PFSK-1 (cell line): ENCODE results near the gene MIER3.

Source experiments
- FOXP2 ChIP-seq: optimal IDR thresholded peaks from 2 replicates; pipeline ENCODE3; 2011; ENCODE audit warnings: borderline replicate concordance, control low read depth, inconsistent platforms; ENCODE audit not compliant: insufficient read depth; ENCODE audit errors: extremely low read length, extremely low read depth
- POLR2AphosphoS5 ChIP-seq: IDR thresholded peaks from 2 replicates; pipeline ENCODE4 v1.6.1; 2012; ENCODE audit warnings: low read depth, mild to moderate bottlenecking, control low read depth, low read length, moderate library complexity
- REST ChIP-seq, 2 experiments: IDR thresholded peaks; 2 replicates each; pipeline versions ENCODE4 v1.6.1 to v1.8.0; 2011 to 2012; ENCODE audit warnings: low read depth in 2 of 2, low read length in 2 of 2, control low read depth in 1 of 2, inconsistent platforms in 1 of 2, mild to moderate bottlenecking in 1 of 2, moderate library complexity in 1 of 2; ENCODE audit not compliant: insufficient read depth in 1 of 2
- SIN3A ChIP-seq: IDR thresholded peaks from 2 replicates; pipeline ENCODE4 v1.6.1; 2012; ENCODE audit warnings: mild to moderate bottlenecking, low read length, moderate library complexity, borderline replicate concordance; ENCODE audit not compliant: insufficient read depth
- TAF1 ChIP-seq: IDR thresholded peaks from 2 replicates; pipeline ENCODE4 v1.6.1; 2012; ENCODE audit warnings: low read length, control low read depth, borderline replicate concordance; ENCODE audit not compliant: insufficient read depth

MIER3 gene

GRCh38 chr5:56918054-56918453 is 33.9 kb downstream of the MIER3 start:
- TF ChIP-seq REST (IDR thresholded peaks at IDR 0.05; ENCODE audit: insufficient read depth in 1 of 2, low read depth in 2 of 2, low read length in 2 of 2) (no peak), POLR2AphosphoS5 (no peak), TAF1 (no peak), SIN3A (no peak), FOXP2 (no peak)

GRCh38 chr5:56917534-56917933 is 34.4 kb downstream of the MIER3 start:
- TF ChIP-seq POLR2AphosphoS5 (no peak), SIN3A (no peak), REST (IDR thresholded peaks at IDR 0.05; ENCODE audit: insufficient read depth in 1 of 2, low read depth in 2 of 2, low read length in 2 of 2) (no peak), TAF1 (no peak)

- TF ChIP-seq TAF1 (no peak), SIN3A (no peak), FOXP2 (no peak), POLR2AphosphoS5 (no peak), REST (IDR thresholded peaks at IDR 0.05; ENCODE audit: insufficient read depth in 1 of 2, low read depth in 2 of 2, low read length in 2 of 2) (no peak)
Measured at GRCh38 chr5:56914678-56915077, 37.2 kb downstream of the MIER3 start.

GRCh38 chr5:56913766-56914165 is 38.2 kb downstream of the MIER3 start:
- no peak for TF ChIP-seq SIN3A
- TF ChIP-seq POLR2AphosphoS5: no peak
- TF ChIP-seq FOXP2: no peak
- TF ChIP-seq TAF1: no peak
- TF ChIP-seq REST (IDR thresholded peaks at IDR 0.05; ENCODE audit: insufficient read depth in 1 of 2, low read depth in 2 of 2, low read length in 2 of 2): no peak

GRCh38 chr5:56910210-56910965 is 41.5 kb downstream of the MIER3 start:
- TF ChIP-seq POLR2AphosphoS5 (no peak), REST (IDR thresholded peaks at IDR 0.05; ENCODE audit: insufficient read depth in 1 of 2, low read depth in 2 of 2, low read length in 2 of 2) (no peak), TAF1 (no peak), FOXP2 (no peak), SIN3A (no peak)
